ENCODE measurements around the gene CCDC171.

DNA sequence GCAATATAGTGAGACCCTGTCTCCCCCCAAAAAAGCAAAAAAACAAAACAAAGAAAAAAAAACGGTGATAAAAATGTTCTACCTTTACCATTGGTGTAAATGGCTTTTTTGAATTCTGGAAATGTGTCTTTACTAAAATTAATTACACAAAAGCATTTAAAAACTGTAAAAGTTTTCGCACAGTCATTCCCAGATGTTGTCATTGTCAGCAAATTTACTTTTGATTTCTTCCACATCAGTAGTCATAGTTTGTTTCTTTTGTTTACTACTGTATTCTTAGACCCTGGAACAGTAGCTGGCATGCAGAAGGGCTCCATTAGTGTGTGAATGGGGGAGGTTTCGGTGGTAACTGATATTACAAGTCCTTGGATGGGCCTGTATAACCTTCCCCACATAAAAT is 39.5 kb downstream of the CCDC171 start:
- TF ChIP-seq POLR2A (IDR thresholded peaks at IDR 0.05; ENCODE audit: low read depth), result no peak
- no peak for TF ChIP-seq POLR2AphosphoS5 (IDR thresholded peaks at IDR 0.05)

Data from esophagus muscularis mucosa (tissue), 2 donors.